Iris pigment epithelial cell (primary cell): Measurements from ENCODE around the gene HSPG2.
A peak's percentile ranks its signal among the peaks of the same experiment; 100 is the strongest.

Experiments
- DNase-seq: peaks from one replicate; pipeline ENCODE4 v3.0.0-alpha.2; 2011; ENCODE audit warnings: low read depth

Gene HSPG2

DNA sequence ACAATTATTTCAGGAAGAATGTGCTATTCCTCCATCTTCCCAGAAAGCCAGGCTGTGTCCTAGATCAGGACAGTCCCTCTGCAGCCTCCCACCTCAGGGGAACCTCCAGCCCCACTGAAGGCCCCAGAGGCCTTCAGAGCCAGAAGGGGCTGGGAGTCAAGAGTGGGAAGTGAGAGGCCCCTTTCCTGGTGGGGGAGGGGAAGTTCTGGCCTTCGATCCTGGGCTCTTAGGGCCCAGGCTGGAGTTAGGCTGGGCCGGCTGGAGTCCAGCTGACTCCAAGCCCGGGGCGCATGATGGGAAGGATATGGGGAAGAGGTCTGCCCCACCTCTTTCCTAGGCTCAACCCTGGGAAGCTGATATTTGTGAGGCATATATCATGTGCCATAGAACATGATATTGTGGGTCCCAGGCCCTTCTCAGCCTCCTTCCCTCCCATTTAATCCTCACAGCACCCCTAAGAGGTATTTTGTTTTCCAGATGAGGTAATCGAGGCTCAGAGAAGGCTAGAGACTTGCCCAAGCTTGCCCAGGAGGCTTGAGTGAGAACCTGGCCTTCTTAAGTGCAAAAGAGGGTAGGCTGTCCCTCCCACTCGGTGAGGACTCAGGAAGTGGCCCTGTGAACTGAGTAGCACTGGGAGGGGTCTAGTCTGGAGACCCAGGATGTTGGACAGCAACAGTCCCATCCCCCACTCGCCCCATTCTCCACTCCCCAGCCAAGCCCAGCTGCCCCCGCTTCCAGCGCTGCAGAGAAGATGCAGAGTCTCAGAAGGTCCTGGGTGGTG, 18.6 kb upstream of the HSPG2 start:
- no peak for DNase-seq

- DNase-seq, result no peak
These were observed 17.9 kb upstream of the HSPG2 start for GRCh38 chr1:21955058-21955457.

GRCh38 chr1:21952786-21953520, 15.8 kb upstream of the HSPG2 start:
- DNase-seq, result no peak

GRCh38 chr1:21951226-21951870, 14.2 kb upstream of the HSPG2 start:
- no peak for DNase-seq

GRCh38 chr1:21950734-21951133, 13.6 kb upstream of the HSPG2 start:
- no peak for DNase-seq

DNA sequence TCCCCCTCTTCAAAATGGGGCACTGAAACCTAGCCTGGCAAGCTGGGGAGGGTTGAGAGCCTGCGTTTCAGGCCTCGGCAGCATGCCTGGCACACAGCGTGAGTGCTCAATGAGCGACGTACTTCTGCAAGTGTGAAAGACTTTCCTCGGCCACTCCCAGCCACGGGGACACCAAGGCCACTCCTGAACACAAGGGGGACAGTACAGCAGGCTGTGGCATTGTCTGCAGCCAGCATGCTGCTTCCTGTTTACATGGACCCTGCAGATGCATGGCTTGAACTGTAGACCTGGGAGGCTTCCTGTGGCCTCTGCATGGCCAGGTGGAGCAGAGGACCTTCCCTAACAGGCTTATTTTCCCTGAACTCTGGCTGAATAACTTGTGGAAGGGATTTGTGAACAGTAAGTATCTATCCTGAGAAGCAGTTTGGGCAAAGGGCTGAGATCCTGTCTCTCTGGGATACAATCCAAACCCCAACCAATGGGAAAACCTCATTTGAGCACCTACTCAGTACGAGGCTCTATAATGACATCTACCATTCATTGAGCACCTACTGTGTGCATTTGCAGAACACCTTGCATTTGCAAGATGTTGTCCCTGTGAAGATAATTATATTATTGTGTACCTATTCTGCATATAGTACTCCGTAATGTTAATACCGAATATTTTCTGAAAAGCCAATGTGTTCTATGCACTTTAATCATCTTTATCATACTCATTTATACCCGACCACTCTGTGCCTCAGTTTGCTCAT, 9.9 kb upstream of the HSPG2 start:
- DNase-seq, result no peak

GRCh38 chr1:21944733-21945073, 7.6 kb upstream of the HSPG2 start:
- DNase-seq, result no peak

DNA sequence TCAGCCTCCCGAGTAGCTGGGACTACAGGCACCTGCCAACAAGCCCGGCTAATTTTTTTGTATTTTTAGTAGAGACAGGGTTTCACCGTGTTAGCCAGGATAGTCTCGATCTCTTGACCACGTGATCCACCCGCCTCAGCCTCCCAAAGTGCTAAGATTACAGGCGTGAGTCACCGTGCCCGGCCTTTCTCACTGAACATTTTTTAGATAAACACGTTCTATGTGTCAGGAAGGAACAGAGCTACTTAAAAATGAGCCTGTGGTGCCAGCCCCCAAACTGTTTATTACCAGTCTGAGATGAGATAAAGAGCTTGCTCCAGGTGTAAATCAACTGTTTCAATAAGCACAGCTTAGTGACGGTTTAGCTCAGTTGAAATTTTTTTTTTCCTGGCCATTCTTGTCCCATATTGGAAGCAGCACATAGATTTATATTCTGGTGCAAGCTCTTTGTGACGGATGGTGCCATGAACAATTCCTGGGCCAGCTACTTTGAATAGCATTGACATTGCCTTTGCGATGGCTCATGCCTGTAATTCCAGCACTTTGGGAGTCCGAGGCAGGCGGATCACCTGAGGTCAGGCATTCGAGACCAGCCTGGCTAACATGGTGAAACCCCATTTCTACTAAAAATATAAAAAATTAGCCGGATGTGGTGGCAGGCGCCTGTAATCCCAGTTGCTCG, 6.0 kb upstream of the HSPG2 start:
- DNase-seq, result peak; percentile 85

DNA sequence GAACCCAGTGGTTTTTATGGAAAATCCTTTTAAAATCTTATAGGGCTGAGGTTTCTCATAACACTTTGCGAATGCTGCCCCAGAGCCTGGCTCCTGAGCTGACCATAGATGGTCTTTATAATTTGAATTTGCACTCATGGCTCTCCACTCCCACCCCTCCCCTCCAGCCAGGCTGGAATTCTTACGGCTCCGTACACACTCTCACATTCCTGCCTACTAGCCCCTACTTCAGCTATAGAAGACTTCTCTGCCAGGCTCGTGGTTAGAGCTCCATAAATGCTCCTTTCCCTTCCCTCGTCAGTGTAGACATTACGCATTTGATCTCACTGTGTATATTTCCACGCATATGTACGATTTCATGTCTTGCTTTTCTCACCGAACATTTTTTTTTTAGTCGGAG, 5.4 kb upstream of the HSPG2 start:
- DNase-seq, result no peak

DNA sequence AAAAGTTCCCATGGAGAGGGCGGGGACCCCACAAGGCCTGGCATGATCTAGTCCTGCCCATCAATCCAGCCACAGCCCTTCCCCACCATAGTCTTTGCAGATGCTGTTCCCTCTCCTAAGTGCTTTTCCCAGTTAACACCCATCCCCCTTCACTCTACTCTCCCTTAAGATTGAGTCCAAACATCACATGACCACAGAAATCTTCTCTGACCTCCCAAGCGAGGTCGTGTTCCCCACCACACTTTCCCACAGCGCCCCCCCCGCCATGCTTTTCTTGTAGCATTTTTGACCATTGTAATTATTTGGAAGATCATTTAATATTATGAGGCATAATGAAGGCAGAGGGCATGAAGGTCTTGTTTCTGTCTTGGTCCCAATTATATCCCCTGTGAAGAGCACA, 4.3 kb upstream of the HSPG2 start:
- DNase-seq, result no peak

DNA sequence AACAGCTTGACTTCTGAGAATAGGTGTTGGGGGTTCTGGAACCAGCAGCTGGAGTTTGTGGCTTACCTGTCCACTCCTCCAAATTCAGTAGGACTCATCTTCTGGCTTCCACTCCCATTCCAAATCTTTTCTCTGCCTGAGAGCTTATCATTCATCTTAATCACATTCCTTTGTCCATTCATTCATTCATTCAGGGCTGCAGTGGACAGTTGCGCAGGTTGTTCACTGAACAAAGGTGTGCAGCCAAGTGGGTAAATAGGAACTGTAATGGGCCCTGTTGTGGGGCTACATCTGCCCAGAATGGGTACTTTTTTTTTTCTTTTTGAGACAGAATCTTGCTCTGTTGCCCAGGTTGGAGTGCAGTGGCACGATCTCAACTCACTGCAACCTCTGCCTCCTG, 3.4 kb upstream of the HSPG2 start:
- no peak for DNase-seq

DNA sequence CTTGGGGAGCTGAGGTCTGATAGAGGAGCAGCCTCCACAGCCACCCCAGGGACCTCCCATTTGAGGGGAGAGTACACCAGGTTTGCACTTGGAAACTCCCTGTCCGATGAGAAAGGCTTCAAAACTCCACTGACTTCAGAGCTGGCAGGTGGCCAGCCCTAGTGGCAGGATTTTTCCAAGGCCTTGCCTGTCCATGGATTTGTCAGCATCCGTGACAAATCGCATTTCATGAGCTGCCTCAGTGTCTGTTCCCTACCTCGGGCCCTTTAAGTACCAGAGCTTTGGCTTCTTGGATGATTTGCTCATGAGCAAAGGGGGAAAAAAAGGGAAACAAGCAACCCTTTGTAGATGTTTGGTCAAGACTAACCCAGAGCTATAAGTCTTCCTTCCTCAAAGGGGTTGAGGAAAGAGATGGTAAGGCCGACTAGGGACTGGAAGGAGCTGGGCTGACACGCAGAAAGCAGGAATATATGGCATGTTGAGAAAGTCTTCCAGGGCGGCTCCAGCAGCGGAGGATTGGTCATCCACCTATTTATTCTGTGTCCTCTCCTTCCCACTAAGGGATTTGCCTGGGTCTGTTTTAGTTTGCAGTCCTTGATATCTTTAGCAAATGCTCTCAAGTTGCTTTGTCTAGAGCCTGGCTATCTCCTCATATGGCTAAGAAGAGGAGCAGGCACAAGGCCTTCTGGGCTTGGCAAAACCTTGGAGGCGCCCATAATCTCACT, 2.7 kb upstream of the HSPG2 start:
- DNase-seq, result peak; percentile 96

DNA sequence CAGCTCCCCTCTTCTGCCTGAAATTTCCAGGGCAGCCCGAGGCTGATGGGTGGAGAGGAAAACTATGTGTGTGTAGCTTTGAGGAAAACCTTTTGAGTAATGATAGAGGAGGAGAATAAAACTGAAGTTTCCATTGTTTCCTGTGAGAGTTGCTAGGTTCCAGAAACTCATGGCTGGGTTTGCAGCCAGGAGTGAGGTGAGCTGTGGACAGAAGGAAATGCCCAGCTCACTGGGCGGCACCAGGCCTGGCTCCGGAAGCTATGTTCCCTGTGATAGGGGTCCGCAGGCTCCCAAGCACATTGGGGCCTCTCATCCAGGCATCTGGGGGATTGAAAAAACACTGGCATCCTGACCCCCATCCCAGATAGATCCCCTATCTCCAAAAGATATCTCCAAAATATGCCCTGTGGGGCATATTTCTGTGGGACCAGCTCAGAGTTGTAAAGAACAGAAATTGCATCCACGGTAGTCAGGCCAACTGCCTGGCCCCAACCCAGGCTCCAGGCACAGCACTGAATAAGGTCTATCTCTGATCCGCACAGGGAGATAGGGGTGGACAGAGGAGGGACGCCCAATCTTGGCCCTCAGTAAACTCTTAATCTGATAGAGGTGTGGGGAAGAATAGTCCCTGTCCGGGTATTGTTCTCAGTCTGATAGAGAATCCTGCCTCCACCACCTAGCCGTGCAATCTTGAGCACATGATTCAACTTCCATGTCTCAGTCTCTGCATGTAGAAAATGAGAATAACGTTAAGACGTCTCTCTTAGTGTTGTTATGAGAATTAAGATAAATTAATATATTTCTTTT, 1.8 kb upstream of the HSPG2 start:
- no peak for DNase-seq

DNA sequence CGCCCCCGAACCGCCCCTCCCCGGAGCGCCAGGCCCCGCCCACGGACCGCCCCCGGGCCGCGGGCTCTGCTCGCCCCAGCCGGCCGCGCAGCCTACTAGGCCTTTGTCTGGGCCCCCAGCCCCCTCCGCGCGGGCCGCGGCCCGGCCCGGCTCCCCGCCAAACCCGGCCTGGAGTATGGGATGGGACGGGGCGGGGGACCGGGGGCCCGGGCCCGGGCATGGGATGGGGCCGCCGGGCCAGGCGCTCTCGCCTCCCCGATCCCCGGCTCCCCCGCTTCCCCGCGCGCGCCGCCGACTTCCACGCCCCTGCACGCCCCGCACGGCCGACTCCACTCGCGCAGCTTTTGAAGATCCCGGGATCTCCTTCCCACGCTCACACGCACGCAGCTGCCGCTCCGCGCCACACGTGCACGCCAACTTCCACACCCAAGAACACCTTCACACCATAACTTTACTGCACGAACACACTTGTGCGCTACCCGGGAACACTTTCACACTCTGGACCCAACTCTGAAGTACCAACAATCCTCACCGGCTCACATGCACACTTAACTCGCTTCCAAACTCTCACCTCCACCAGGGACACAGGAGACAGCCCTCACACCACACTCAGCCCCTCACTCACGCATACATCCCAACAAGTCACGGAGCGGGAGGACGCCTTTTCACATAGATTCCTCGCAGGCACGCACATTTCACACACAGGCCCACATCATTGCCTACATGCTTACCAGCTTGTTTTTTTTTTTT, 437 bp upstream of the HSPG2 start:
- peak; percentile 78 for DNase-seq

DNA sequence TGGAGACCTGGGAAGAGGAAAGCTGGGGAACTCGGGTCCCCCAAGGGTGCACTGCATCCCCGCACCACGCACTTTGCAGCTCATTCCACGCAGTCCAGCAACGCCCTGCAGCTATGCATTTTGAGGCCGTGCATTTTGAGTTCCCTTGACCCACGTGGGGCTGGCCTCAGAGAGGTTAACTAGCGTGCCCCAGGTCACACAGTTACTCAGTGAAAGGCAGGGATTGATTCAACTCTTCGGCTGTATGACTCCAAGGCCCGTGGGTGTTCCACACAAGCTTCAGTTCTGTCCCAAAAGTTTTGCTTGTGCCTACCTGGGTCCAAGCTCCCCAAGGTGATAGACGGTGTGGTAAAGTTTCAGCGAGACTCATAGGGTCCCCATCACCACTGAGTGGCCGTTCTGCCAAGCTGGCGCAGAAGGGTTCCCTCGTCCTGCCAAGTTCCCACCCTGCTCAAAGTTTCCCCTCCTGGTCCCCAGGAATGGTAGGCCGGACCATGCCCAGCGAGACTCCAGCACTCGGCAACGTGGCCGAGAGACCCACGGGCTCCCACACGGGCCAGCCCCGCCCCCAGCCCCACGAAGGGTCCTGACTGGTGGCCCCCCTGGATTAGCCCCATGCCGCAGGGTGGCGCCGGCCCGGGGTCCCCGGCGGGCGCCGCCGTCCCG, 611 bp downstream of the HSPG2 start:
- DNase-seq, result no peak

DNA sequence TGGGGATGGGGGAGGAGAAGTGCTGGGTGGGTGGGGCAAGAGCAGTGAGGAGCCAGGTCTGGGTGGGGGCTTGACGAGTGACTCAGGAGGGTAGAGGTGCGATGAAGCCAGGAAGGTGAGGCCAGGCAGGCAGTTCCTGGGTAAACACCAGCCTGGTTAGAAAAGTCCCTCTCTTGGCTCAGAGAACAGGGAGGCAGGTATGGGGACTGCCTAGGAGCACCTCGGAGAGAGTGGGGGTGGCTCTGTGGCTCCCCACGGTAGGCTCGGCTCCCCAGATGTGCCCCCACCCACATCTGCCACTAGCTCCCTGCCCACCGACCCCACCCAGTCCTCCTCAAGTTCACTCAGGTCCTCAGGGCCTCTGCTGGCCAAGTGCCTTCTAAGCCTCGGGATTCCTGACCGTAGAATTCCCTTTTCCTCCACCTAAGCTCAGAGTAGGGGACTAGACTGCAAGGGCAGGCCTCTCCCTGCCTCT, 1.2 kb downstream of the HSPG2 start:
- DNase-seq, result no peak

DNA sequence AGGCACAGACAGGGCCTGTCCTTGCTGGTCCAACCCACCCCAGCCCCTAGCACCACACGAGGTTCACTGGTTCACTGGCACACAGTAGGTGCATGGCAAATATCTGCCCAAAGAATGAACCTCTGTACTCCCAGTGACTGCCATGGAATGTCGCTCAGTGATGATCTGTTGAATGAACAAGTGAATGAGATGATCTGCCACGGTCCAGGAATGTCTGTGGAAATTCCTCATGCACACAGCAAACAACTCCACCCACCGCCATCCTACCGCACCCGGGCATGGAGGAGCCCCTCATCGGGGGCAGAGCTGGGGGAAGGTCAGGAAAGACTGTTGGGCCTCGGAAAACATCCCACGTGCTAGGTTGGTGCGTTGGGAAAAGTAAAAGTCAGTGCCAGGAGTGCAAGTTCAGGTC, 1.7 kb downstream of the HSPG2 start:
- DNase-seq, result peak; percentile 40

DNA sequence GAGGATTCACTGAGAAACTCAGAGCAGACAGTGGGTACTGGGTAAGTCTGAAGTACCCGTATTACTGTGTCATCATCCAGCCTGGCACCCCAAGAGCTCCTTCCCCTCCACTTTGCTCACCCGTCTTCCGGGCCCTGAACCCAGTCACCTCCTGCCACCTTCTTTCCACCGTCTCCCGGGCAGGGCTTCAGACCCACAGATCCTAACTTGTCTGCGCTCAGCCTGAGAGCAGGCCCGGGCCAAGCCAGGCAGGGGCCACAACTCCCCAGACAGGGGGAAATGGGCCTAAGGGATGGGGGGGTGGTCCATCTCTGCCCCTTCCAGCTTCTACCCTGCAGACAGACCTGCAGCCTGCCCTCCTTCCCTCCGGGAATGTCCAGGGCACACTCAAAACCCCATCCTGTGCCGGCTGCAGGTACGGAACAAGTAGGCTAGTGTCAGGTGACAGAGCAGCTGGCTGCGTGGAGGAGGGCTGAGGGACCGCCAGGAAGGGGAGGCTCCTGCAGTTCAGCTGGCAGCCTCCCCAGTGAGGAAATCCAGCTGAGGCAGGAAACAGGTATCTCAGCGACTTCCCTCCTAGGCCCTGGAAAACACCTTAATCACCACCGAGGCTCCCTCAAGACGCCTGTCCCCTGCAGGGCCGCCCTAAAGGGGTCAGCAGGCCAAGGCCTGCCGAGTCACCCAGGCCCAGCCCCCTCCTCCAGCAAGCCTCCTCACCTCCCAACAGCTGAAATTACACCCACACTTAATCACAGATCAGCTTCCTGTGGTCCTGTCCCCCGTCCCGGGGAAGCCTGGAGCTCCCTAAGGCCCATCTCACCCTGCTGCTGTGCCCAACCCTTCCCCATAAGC, 3.5 kb downstream of the HSPG2 start:
- no peak for DNase-seq
